GM08714 (cell line): ENCODE measurements around the gene CFAP99.
A peak's percentile ranks its signal among the peaks of the same experiment; 100 is the strongest.

ENCODE experiments used
- H3K4me3 ChIP-seq: fragments of 200-500 bp; sonication (Bioruptor generic); 2 replicates; pipeline ENCODE4 v1.5.1; 2014; ENCODE audit warnings: mild to moderate bottlenecking, low read length, inconsistent platforms
- ZNF274 ChIP-seq: IDR thresholded peaks from 2 replicates; pipeline ENCODE4 v1.6.1; 2012; ENCODE audit warnings: mild to moderate bottlenecking, low read depth, low read length

CFAP99 gene

GRCh38 chr4:2385516-2385915, 33.2 kb upstream of the CFAP99 start:
- no peak for TF ChIP-seq ZNF274
- no peak overlapping the region for H3K4me3 ChIP-seq

DNA sequence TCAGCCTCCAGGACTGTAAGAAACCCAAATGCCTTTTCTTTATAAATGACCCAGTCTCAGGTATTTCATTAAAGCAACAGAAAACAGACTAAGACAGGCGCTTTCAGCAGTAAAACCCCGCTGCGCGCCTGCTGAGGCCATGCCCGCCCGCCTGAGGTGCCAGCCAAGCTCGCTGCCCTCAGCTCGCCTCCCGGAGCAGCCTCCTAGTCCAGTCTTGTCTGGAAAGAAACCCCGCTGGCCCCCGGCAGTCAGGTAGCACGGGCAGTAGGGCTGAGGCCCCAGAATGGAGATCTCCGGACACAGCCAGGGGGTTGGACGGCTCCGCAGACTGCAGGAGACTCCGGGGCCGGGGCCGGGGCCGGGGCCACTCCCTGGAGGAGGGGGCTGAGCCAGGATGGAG, 32.0 kb upstream of the CFAP99 start:
- TF ChIP-seq ZNF274: no peak
- no peak overlapping the region for H3K4me3 ChIP-seq

DNA sequence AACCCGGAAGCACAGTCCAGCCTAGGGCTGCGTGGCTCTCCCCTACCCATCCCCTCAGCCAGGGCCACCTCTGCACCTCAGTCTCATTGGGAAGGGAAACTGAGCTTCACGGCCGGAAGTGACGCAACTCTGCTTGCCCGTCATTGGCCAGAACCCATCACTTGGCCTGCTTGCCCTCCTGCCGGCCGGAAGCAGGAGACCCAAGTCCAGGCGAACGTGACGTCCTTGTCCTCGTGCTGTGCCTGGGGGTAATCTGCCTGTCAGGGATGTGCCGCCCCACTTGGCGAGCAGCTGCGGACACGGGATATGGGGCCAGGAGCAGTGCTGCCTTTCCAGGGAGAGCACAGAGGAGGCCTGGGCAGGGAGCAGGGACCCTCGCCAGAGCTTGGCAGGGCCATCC, 31.5 kb upstream of the CFAP99 start:
- no peak overlapping the region for H3K4me3 ChIP-seq
- no peak for TF ChIP-seq ZNF274

- no peak overlapping the region for H3K4me3 ChIP-seq
Measured at GRCh38 chr4:2387829-2388228, 30.9 kb upstream of the CFAP99 start.

DNA sequence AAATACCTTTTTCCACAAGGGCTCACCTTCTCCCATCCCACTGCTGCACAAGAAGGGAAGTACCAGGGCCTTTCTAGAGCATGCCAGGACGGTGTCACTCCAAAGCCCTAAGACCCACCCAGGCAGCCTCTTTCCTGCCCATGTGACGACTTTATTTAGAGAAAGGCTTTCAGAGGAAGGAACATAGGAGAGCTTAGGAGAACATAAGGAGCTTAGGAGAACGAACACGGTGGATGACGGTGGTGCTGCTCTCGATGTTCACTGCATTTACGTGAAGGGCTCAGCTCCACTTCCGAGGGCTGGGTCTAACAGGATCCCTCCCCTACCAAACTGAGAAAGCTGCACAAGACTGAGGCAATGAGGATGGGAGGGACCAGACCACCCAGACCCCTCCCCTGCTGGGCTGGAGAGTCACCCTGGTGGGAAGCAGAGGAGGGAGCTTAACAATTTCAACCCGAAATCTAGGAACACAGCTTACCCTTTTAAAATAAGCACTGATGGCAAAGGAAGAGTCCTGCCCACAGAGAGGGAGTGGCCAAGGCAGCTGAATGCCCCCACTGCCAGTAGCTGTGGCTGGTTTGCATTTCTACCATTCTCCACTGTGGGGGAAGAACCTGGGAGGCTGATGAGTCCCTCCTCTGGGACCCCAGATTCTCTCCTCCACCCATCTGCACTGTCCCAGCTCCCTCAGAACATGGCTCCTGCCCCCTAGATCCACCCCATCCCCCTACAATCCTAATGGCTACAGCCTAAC, 30.1 kb upstream of the CFAP99 start:
- no peak overlapping the region for H3K4me3 ChIP-seq
- no peak for TF ChIP-seq ZNF274

More at GRCh38 chr4:2387829-2388228, 30.9 kb upstream of the CFAP99 start:
- no peak for TF ChIP-seq ZNF274

- TF ChIP-seq ZNF274: no peak
- H3K4me3 ChIP-seq: no peak overlapping the region
Measured at GRCh38 chr4:2389691-2390090, 29.1 kb upstream of the CFAP99 start.

DNA sequence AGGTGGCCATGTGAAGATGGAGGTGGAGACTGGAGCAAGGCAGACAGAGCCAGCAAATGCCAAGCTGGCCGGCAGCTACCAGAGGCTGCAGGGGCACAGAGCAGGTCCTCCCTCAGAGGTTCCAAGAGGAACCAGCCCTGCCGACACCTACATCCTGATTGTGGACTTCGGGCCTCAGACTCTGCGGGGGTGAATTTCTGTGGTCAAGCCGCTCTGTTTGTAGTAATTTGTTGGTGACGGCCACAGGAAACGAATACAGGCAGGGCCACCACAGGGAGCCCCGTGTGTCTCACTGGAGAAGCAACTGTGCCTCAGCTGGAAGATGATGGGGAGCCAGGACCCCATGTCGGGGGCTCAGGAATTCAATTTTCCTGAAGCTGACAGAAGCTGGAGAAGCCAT, 28.6 kb upstream of the CFAP99 start:
- TF ChIP-seq ZNF274: no peak
- no peak overlapping the region for H3K4me3 ChIP-seq

DNA sequence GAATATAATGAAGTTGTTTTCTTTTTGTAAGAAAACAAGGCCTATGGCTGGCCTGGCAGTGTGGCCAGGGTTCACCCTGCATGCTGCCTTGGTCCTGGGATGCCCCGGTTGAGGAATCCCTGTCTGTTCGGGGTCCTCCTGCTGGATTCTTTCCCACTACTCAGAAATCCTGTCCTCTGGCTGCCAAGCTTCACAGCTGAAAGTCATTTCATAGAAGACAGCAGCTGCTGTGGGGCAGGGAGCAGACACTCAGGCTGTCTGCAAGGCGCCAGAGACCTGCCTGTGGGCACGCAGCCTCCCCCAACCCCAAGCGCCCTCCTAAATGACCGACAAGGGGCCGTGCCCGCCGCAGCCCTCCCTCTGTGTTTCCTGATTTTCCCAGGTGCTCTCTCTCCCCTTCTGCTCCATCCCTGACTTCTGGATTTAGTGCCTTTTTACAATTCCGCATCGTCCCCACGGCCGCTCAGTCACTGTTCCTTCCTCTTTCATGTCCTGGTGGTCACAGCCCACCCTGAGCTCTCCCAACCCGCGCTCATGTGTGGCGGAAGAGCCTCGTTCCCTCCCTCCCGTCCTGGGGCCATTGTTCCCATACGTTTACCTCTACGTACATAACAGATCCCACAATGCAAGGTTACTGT, 27.9 kb upstream of the CFAP99 start:
- no peak overlapping the region for H3K4me3 ChIP-seq
- TF ChIP-seq ZNF274: no peak

DNA sequence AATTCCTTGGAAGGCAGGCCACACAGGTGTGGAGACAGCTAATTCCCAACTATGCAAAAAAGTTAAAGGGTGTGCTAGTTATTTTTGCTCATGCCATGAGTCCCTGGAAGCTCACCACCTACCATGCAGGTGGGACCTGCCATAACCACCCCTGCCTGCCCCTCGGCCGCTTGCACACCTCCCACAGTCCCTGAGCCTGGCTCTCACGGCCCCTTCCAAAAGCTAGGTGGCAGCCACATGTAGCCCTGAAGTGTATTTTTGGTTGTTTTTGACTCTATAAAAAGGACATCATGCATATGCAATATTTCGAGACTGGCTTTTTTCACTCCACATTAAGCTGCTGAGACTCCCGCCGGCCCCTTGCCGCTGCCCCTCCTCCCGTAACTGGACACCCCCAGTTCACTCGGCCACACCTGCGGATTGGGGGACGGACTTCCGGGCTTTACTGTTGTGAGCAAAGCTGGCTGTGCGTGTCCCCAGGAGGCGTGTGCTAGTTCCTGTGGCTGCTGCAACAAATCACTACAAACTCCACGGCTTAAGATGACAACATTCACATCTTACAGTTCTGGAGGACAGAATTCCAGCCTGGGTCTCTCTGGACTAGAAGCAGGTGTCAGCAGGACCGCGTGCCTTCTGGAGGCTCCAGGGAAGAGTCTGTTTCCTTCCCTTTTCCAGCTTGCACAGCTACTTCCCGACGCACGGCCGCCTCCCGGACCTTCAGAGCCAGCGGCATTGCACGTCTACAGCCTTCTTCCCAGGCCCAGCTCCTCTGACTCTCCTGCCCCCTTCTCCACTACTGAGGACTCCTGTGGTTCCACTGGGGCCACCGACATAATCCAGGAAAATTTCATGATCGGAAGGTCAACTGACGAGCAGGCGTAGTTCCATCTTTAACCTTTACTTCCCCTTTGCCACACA, 25.1 kb upstream of the CFAP99 start:
- TF ChIP-seq ZNF274: no peak
- H3K4me3 ChIP-seq: peak overlapping the region; percentile 11; the same call in 1 of the 2 replicates

- TF ChIP-seq ZNF274: no peak
- no peak overlapping the region for H3K4me3 ChIP-seq
Measured at GRCh38 chr4:2394528-2394927, 24.2 kb upstream of the CFAP99 start.

GRCh38 chr4:2395038-2395437, 23.7 kb upstream of the CFAP99 start:
- no peak overlapping the region for H3K4me3 ChIP-seq
- TF ChIP-seq ZNF274: no peak

- TF ChIP-seq ZNF274: no peak
- H3K4me3 ChIP-seq: no peak overlapping the region
Measured at GRCh38 chr4:2395584-2395983, 23.2 kb upstream of the CFAP99 start.

- H3K4me3 ChIP-seq: no peak overlapping the region
- TF ChIP-seq ZNF274: no peak
Measured at GRCh38 chr4:2396781-2397368, 21.9 kb upstream of the CFAP99 start.
